ENCODE measurements around the gene ERFE. TPM values are rescaled to one million over a fixed set of nuclear protein-coding genes. Genes with fewer than 3 reads are reported as not detected.

ERFE gene
- total and polyA plus RNA-seq, 2 of the 13 experiments (the other 11 are each of a cell fraction or from before 2014, with no cell fraction given), result 0.09 TPM; not detected in 1

DNA sequence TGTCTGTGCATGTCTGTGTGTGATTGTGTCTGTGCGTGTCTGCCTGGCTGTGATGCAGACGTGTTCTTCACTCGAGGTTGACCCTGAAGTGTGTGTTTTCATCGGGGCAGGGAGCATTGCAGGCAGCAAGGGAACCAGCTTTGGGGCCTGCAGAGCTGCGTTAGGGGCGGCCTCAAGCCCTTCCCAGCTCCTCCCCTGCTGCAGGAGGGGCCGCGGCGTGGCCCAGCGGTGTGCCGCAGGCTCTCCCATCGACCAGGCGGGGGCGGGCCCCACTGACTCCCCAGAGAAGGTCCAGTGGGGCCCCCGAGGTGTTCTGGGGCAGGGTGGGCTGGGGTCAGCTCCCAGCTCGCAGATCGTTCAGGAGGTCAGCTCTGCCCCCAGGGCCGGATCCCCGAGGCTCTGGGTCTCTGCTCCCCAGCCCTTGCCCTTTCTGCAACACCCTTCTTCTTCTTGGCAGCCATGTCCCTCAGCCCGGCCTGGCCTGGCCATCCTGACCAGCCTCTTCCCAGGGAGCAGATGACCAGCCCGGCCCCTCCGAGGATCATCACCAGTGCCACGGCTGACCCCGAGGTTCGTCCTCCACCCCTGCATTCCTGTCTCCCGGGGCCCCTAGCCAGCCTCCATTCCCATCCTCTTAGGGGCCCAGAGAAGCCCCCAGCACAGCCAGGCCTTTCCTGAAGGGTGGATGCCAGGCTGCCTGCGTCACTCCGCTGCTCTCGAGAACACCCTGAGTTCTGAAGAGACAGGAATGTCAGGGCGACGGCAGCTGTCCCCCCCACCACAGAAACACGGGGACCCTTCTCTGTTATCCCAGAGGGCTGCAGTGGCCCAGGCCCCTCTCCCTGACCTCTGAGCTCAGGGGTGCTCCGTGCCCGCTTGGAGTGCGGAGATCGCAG is 31.4 kb upstream of the ERFE start (continued):
- TF ChIP-seq TEAD3 (CRISPR knock-in tag; optimal IDR thresholded peaks at IDR 0.05; ENCODE audit: borderline replicate concordance) (peak; percentile 41), ZNF180 (CRISPR knock-in tag; IDR thresholded peaks at IDR 0.05; ENCODE audit: borderline replicate concordance, low read depth) (no peak), ZBTB7A (CRISPR knock-in tag; IDR thresholded peaks at IDR 0.05) (no peak), JDP2 (CRISPR knock-in tag; IDR thresholded peaks at IDR 0.05; ENCODE audit: borderline replicate concordance) (no peak), KDM1A (CRISPR knock-in tag; IDR thresholded peaks at IDR 0.05) (no peak), FOXJ3 (CRISPR knock-in tag; IDR thresholded peaks at IDR 0.05; ENCODE audit: borderline replicate concordance) (no peak), HES4 (CRISPR knock-in tag; IDR thresholded peaks at IDR 0.05; ENCODE audit: borderline replicate concordance) (no peak), AGO2 (optimal IDR thresholded peaks at IDR 0.05; ENCODE audit: low read depth, low read length) (no peak), YEATS4 (CRISPR knock-in tag; IDR thresholded peaks at IDR 0.05; ENCODE audit: borderline replicate concordance) (no peak), EED (CRISPR knock-in tag; IDR thresholded peaks at IDR 0.05) (no peak), RNF2 (conservative IDR thresholded peaks at IDR 0.05; ENCODE audit: low read depth) (no peak), FOXP1 (IDR thresholded peaks at IDR 0.05) (no peak), FOXP1 (CRISPR knock-in tag; IDR thresholded peaks at IDR 0.05) (no peak), ZNF552 (CRISPR knock-in tag; IDR thresholded peaks at IDR 0.05; ENCODE audit: borderline replicate concordance) (no peak), HNF4A (CRISPR knock-in tag; IDR thresholded peaks at IDR 0.05) (0 out of 2 replicates have a peak, but pooled peaks have one; percentile 9), SIN3A (IDR thresholded peaks at IDR 0.05; ENCODE audit: borderline replicate concordance, low read depth, low read length) (no peak), ZSCAN30 (CRISPR knock-in tag; IDR thresholded peaks at IDR 0.05) (no peak), ZNF644 (CRISPR knock-in tag; IDR thresholded peaks at IDR 0.05; ENCODE audit: low read depth) (no peak), ZC3H13 (CRISPR knock-in tag; IDR thresholded peaks at IDR 0.05) (no peak)
- TF ChIP-seq, protein P1, sequence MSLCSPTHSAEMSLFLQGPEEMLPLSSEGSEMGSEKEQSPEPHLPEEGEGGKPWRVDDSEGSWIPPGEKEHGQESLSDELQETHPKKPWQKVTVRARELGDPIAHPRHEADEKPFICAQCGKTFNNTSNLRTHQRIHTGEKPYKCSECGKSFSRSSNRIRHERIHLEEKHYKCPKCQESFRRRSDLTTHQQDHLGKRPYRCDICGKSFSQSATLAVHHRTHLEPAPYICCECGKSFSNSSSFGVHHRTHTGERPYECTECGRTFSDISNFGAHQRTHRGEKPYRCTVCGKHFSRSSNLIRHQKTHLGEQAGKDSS (CRISPR knock-in tag; IDR thresholded peaks at IDR 0.05; ENCODE audit: borderline replicate concordance, low read depth), result no peak
- TF ChIP-seq, protein P2, sequence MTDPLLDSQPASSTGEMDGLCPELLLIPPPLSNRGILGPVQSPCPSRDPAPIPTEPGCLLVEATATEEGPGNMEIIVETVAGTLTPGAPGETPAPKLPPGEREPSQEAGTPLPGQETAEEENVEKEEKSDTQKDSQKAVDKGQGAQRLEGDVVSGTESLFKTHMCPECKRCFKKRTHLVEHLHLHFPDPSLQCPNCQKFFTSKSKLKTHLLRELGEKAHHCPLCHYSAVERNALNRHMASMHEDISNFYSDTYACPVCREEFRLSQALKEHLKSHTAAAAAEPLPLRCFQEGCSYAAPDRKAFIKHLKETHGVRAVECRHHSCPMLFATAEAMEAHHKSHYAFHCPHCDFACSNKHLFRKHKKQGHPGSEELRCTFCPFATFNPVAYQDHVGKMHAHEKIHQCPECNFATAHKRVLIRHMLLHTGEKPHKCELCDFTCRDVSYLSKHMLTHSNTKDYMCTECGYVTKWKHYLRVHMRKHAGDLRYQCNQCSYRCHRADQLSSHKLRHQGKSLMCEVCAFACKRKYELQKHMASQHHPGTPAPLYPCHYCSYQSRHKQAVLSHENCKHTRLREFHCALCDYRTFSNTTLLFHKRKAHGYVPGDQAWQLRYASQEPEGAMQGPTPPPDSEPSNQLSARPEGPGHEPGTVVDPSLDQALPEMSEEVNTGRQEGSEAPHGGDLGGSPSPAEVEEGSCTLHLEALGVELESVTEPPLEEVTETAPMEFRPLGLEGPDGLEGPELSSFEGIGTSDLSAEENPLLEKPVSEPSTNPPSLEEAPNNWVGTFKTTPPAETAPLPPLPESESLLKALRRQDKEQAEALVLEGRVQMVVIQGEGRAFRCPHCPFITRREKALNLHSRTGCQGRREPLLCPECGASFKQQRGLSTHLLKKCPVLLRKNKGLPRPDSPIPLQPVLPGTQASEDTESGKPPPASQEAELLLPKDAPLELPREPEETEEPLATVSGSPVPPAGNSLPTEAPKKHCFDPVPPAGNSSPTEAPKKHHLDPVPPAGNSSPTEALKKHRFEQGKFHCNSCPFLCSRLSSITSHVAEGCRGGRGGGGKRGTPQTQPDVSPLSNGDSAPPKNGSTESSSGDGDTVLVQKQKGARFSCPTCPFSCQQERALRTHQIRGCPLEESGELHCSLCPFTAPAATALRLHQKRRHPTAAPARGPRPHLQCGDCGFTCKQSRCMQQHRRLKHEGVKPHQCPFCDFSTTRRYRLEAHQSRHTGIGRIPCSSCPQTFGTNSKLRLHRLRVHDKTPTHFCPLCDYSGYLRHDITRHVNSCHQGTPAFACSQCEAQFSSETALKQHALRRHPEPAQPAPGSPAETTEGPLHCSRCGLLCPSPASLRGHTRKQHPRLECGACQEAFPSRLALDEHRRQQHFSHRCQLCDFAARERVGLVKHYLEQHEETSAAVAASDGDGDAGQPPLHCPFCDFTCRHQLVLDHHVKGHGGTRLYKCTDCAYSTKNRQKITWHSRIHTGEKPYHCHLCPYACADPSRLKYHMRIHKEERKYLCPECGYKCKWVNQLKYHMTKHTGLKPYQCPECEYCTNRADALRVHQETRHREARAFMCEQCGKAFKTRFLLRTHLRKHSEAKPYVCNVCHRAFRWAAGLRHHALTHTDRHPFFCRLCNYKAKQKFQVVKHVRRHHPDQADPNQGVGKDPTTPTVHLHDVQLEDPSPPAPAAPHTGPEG (CRISPR knock-in tag; IDR thresholded peaks at IDR 0.05), result no peak
- TF ChIP-seq, protein P3, sequence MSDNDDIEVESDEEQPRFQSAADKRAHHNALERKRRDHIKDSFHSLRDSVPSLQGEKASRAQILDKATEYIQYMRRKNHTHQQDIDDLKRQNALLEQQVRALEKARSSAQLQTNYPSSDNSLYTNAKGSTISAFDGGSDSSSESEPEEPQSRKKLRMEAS (IDR thresholded peaks at IDR 0.05), result 0 out of 2 replicates have a peak, but pooled peaks have one; percentile 12
- TF ChIP-seq, protein P4, sequence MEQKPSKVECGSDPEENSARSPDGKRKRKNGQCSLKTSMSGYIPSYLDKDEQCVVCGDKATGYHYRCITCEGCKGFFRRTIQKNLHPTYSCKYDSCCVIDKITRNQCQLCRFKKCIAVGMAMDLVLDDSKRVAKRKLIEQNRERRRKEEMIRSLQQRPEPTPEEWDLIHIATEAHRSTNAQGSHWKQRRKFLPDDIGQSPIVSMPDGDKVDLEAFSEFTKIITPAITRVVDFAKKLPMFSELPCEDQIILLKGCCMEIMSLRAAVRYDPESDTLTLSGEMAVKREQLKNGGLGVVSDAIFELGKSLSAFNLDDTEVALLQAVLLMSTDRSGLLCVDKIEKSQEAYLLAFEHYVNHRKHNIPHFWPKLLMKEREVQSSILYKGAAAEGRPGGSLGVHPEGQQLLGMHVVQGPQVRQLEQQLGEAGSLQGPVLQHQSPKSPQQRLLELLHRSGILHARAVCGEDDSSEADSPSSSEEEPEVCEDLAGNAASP (CRISPR knock-in tag; IDR thresholded peaks at IDR 0.05; ENCODE audit: borderline replicate concordance), result 0 out of 2 replicates have a peak, but pooled peaks have one; percentile 18

Data from HepG2 (cell line).